ENCODE results near the gene WASHC3.
"Not testable (repeated sequence)": the region's sequence is repeated elsewhere in the genome, so short reads cannot be mapped to it uniquely, and the experiment has no call there.

The WASHC3 gene

GRCh38 chr12:102093319-102093718, 31.5 kb upstream of the WASHC3 start:
- DNase-seq (ENCODE audit: low spot score), result no peak
- no peak for TF ChIP-seq CTCF (IDR thresholded peaks at IDR 0.05; ENCODE audit: extremely low read depth, insufficient read depth, missing control alignments)
- in situ Hi-C loops (cut with MboI; ENCODE audit: low pct_unique_long_range_greater_than_20kb, low sequenced_read_pairs, unreplicated experiment), result no loop called here

DNA sequence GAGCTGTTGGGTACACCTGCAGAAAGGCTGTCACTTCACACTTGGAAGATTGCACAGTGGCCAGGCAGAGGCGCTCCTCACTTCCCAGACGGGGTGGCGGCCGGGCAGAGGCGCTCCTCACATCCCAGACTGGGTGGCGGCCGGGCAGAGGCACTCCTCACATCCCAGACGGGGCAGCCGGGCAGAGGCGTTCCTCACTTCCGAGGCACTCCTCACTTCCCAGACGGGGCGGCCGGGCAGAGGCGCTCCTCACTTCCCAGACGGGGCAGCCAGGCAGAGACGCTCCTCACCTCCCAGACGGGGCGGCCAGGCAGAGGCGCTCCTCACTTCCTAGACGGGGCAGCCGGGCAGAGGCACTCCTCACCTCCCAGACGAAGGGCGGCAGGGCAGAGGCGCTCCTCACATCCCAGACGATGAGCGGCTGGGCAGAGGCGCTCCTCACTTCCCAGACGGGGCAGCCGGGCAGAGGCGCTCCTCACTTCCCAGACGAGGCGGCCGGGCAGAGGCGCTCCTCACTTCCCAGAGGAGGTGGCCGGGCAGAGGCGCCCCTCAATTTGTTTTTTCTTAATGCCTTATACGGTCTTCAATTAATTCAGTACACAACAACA, 27.5 kb upstream of the WASHC3 start:
- in situ Hi-C loops (cut with MboI; ENCODE audit: low pct_unique_long_range_greater_than_20kb, low sequenced_read_pairs, unreplicated experiment); DNase-seq (ENCODE audit: low spot score): not testable (repeated sequence)

DNA sequence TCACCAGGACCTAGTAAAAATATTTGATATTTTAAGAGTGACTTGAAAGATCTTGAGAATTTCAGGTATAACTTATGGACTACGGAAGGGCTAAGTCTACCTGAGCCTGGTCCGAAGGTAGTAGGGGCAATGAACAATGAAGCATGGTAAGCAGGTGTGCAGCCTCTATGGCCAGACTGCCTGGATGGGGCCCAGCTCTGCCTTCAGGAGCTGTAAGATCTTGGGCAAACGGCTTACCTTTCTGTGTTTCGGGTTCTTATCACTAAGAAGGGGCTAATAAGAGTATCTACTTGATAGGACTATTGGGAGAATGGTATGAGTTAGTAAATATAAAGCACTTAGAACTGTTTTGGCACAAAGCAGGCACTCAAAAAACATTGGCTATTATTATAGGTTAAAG, 19.1 kb upstream of the WASHC3 start:
- in situ Hi-C loops (cut with MboI; ENCODE audit: low pct_unique_long_range_greater_than_20kb, low sequenced_read_pairs, unreplicated experiment), result no loop called here
- TF ChIP-seq CTCF (IDR thresholded peaks at IDR 0.05; ENCODE audit: extremely low read depth, insufficient read depth, missing control alignments), result no peak
- DNase-seq (ENCODE audit: low spot score), result no peak

GRCh38 chr12:102072092-102072491, 10.3 kb upstream of the WASHC3 start:
- in situ Hi-C loops (cut with MboI; ENCODE audit: low pct_unique_long_range_greater_than_20kb, low sequenced_read_pairs, unreplicated experiment); DNase-seq (ENCODE audit: low spot score): not testable (repeated sequence)

DNA sequence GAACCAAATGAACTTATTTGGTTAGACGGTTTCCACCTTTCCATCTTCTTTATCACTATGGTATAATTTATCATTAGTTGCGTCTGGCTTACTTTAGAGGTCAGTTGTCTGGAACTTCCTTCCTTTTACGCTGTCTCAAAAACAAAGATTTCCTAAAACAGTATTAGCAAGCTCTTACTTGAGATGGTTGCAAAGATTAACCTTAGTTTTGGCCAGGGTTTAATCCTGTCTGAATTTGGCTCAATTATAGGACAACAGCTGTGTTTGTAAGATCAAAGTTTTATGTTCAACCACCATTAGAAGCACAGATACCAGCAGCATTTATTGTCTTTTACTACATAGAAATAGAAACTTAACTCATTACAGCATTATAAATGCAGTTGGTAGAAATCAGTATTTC, 7.9 kb upstream of the WASHC3 start:
- TF ChIP-seq CTCF (IDR thresholded peaks at IDR 0.05; ENCODE audit: extremely low read depth, insufficient read depth, missing control alignments), result no peak
- no peak for DNase-seq (ENCODE audit: low spot score)
- in situ Hi-C loops (cut with MboI; ENCODE audit: low pct_unique_long_range_greater_than_20kb, low sequenced_read_pairs, unreplicated experiment), result no loop called here

GRCh38 chr12:102067574-102068258, 5.9 kb upstream of the WASHC3 start:
- no peak for TF ChIP-seq CTCF (IDR thresholded peaks at IDR 0.05; ENCODE audit: extremely low read depth, insufficient read depth, missing control alignments)
- in situ Hi-C loops (cut with MboI; ENCODE audit: low pct_unique_long_range_greater_than_20kb, low sequenced_read_pairs, unreplicated experiment), result no loop called here
- DNase-seq (ENCODE audit: low spot score), result no peak

- TF ChIP-seq CTCF (IDR thresholded peaks at IDR 0.05; ENCODE audit: extremely low read depth, insufficient read depth, missing control alignments), result no peak
- no peak for DNase-seq (ENCODE audit: low spot score)
- in situ Hi-C loops (cut with MboI; ENCODE audit: low pct_unique_long_range_greater_than_20kb, low sequenced_read_pairs, unreplicated experiment), result no loop called here
These were observed 2.7 kb upstream of the WASHC3 start for GRCh38 chr12:102064476-102064875.
